ENCODE data around the gene EHF.

EHF gene

DNA sequence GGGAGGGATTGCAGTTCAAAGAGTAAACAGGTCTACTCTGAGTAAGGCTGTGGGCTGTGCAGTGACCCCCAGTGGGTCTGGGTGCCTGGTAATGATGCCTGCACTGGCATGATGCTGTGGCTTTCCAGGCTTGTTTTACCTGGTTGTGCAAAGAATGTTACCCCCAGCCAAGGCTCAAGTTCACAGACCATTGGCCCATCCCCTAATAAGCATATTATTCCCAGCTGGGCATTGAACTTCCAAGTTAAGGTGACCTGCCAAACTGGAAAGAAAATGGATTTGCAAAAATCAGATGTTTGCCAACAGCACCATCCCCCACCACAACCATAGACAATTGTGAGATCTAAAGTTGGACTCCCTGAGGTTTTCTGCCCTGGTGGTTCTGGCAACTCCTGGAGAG is 7.9 kb upstream of the EHF start:
- TF ChIP-seq, protein P1, sequence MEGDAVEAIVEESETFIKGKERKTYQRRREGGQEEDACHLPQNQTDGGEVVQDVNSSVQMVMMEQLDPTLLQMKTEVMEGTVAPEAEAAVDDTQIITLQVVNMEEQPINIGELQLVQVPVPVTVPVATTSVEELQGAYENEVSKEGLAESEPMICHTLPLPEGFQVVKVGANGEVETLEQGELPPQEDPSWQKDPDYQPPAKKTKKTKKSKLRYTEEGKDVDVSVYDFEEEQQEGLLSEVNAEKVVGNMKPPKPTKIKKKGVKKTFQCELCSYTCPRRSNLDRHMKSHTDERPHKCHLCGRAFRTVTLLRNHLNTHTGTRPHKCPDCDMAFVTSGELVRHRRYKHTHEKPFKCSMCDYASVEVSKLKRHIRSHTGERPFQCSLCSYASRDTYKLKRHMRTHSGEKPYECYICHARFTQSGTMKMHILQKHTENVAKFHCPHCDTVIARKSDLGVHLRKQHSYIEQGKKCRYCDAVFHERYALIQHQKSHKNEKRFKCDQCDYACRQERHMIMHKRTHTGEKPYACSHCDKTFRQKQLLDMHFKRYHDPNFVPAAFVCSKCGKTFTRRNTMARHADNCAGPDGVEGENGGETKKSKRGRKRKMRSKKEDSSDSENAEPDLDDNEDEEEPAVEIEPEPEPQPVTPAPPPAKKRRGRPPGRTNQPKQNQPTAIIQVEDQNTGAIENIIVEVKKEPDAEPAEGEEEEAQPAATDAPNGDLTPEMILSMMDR (IDR thresholded peaks at IDR 0.05) = no peak
- no peaks in the 10 kb centered on the region for H3K9me3 ChIP-seq (ENCODE audit: control insufficient read depth, low read length)
- H3K4me2 ChIP-seq (ENCODE audit: low read length) = no peak overlapping the region
- H3K27ac ChIP-seq = no peak overlapping the region
- no peak overlapping the region for H3K9ac ChIP-seq
- H3K4me3 ChIP-seq (ENCODE audit: low read depth, low read length) = no peak overlapping the region
- H3K4me1 ChIP-seq = peaks cover 11% of the 10 kb centered on the region
- H3K36me3 ChIP-seq (ENCODE audit: control insufficient read depth, insufficient read depth, low read length) = no peaks in the 10 kb centered on the region
- no peaks in the 10 kb centered on the region for H3K79me2 ChIP-seq
- no peak overlapping the region for H2AFZ ChIP-seq
- no peaks in the 10 kb centered on the region for H3K27me3 ChIP-seq (ENCODE audit: control insufficient read depth, insufficient read depth, low read length)

DNA sequence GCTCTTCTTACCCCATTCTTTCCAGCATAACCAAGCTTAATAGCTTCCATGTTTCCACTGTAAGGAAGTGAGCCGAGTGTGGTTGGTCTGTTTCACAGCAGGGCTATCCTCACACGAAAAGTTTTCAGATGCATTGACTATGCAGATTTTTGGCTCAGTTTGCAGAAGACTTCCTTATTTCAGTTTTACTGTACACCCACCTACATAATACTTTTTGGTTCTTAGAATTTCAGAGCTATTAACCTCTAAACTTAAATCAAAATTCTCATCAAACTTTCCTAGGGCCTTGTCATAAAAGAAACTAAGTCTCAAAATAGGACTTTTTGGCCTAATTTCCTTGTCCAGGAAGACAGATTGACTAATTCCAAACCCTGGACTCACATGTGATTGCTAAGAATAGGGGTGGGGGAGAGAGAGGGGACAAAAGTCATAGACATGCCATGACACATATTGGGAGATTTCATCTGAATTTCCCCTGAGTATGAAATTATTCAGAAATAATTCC is 7.3 kb upstream of the EHF start:
- Histone ChIP-seq H3K27me3 (ENCODE audit: control insufficient read depth, insufficient read depth, low read length) (no peaks in the 10 kb centered on the region), H3K79me2 (no peaks in the 10 kb centered on the region), H2AFZ (peak overlapping the region; percentile 33), H3K4me3 (ENCODE audit: low read depth, low read length) (no peak overlapping the region), H3K27ac (no peak overlapping the region), H3K36me3 (ENCODE audit: control insufficient read depth, insufficient read depth, low read length) (no peaks in the 10 kb centered on the region), H3K4me1 (peaks cover 7% of the 10 kb centered on the region), H3K9me3 (ENCODE audit: control insufficient read depth, low read length) (no peaks in the 10 kb centered on the region), H3K4me2 (ENCODE audit: low read length) (no peak overlapping the region), H3K9ac (no peak overlapping the region)
- TF ChIP-seq, protein P1 (IDR thresholded peaks at IDR 0.05) = no peak

- Histone ChIP-seq H3K9ac (no peak overlapping the region), H3K36me3 (ENCODE audit: control insufficient read depth, insufficient read depth, low read length) (no peaks in the 10 kb centered on the region), H3K4me2 (ENCODE audit: low read length) (no peak overlapping the region), H3K9me3 (ENCODE audit: control insufficient read depth, low read length) (no peaks in the 10 kb centered on the region), H3K4me3 (ENCODE audit: low read depth, low read length) (no peak overlapping the region), H3K79me2 (no peaks in the 10 kb centered on the region), H3K27ac (no peak overlapping the region), H2AFZ (no peak overlapping the region), H3K27me3 (ENCODE audit: control insufficient read depth, insufficient read depth, low read length) (no peaks in the 10 kb centered on the region), H3K4me1 (no peaks in the 10 kb centered on the region)
- TF ChIP-seq, protein P1 (IDR thresholded peaks at IDR 0.05) = no peak
Observed at GRCh38 chr11:34614344-34615104, 6.4 kb upstream of the EHF start.

GRCh38 chr11:34616086-34616485 is 4.8 kb upstream of the EHF start:
- peak overlapping the region; percentile 38 for H2AFZ ChIP-seq
- H3K4me1 ChIP-seq = peaks cover 3% of the 10 kb centered on the region
- H3K79me2 ChIP-seq = no peaks in the 10 kb centered on the region
- no peak overlapping the region for H3K4me2 ChIP-seq (ENCODE audit: low read length)
- H3K27me3 ChIP-seq (ENCODE audit: control insufficient read depth, insufficient read depth, low read length) = no peaks in the 10 kb centered on the region
- H3K9ac ChIP-seq = no peak overlapping the region
- no peak overlapping the region for H3K4me3 ChIP-seq (ENCODE audit: low read depth, low read length)
- H3K36me3 ChIP-seq (ENCODE audit: control insufficient read depth, insufficient read depth, low read length) = no peaks in the 10 kb centered on the region
- TF ChIP-seq, protein P1 (IDR thresholded peaks at IDR 0.05) = no peak
- no peaks in the 10 kb centered on the region for H3K9me3 ChIP-seq (ENCODE audit: control insufficient read depth, low read length)
- H3K27ac ChIP-seq = no peak overlapping the region
